GM12878 (cell line): Measurements from ENCODE around the gene ASAP2.

ENCODE experiments used
- BHLHE40 ChIP-seq, 2 experiments: fragments of 450-650 bp in 1 of 2; IDR thresholded peaks; 2 replicates each; pipeline ENCODE4 v1.6.1; 2011 to 2017; ENCODE audit warnings: low read depth in 2 of 2, borderline replicate concordance in 1 of 2, improper control_type of control experiment in 1 of 2, low read length in 1 of 2, mild to moderate bottlenecking in 1 of 2
- CHD2 ChIP-seq: IDR thresholded peaks from 2 replicates; pipeline ENCODE4 v1.6.1; 2011; ENCODE audit warnings: low read depth, low read length, improper control_type of control experiment, borderline replicate concordance
- CTCF ChIP-seq, 3 experiments: IDR thresholded peaks in 2 of 3; conservative IDR thresholded peaks in 1 of 3; 2 replicates each; pipeline ENCODE4 v1.5.1; 2011; ENCODE audit warnings: low read depth in 3 of 3, low read length in 3 of 3, mild to moderate bottlenecking in 3 of 3, control low read depth in 2 of 3, moderate library complexity in 2 of 3, inconsistent platforms in 1 of 3, mixed read lengths in 1 of 3; ENCODE audit not compliant: control insufficient read depth in 2 of 3, insufficient read depth in 1 of 3; ENCODE audit errors: extremely low read depth in 1 of 3
- EP300 ChIP-seq, 2 experiments: fragments of 150-350 bp in 1 of 2; IDR thresholded peaks; 2 replicates each; pipeline ENCODE4 v1.6.1; 2011 to 2012; ENCODE audit warnings: low read depth in 2 of 2, low read length in 2 of 2, borderline replicate concordance in 1 of 2, improper control_type of control experiment in 1 of 2, inconsistent platforms in 1 of 2; ENCODE audit not compliant: control insufficient read depth in 1 of 2
- GABPA ChIP-seq: IDR thresholded peaks from 2 replicates; pipeline ENCODE4 v1.6.1; 2014; ENCODE audit warnings: antibody characterized with exemption, low read depth, mild to moderate bottlenecking, inconsistent platforms
- LARP7 ChIP-seq: fragments of 450-650 bp; IDR thresholded peaks from 2 replicates; pipeline ENCODE4 v1.6.1; 2017; ENCODE audit warnings: mild to moderate bottlenecking
- NFYA ChIP-seq: IDR thresholded peaks from 2 replicates; pipeline ENCODE4 v1.6.1; 2011; ENCODE audit warnings: low read depth, mild to moderate bottlenecking, low read length, improper control_type of control experiment, borderline replicate concordance
- NKRF ChIP-seq: fragments of 450-650 bp; conservative IDR thresholded peaks from 2 replicates; pipeline ENCODE4 v1.6.1; 2017; ENCODE audit warnings: mild to moderate bottlenecking, moderate library complexity
- POLR2A ChIP-seq: IDR thresholded peaks from 2 replicates; pipeline ENCODE4 v1.6.1; 2011; ENCODE audit warnings: low read depth, mild to moderate bottlenecking, low read length
- SIN3A ChIP-seq: IDR thresholded peaks from 2 replicates; pipeline ENCODE4 v1.6.1; 2012; ENCODE audit warnings: low read depth, low read length, improper control_type of control experiment
- SRF ChIP-seq, 2 experiments: IDR thresholded peaks; 2 replicates each; pipeline ENCODE4 v1.6.1; 2011; ENCODE audit warnings: low read depth in 2 of 2, low read length in 2 of 2, mild to moderate bottlenecking in 1 of 2, moderate library complexity in 1 of 2
- USF2 ChIP-seq: IDR thresholded peaks from 2 replicates; pipeline ENCODE4 v1.6.1; 2011; ENCODE audit warnings: low read depth, low read length, improper control_type of control experiment, borderline replicate concordance

DNA sequence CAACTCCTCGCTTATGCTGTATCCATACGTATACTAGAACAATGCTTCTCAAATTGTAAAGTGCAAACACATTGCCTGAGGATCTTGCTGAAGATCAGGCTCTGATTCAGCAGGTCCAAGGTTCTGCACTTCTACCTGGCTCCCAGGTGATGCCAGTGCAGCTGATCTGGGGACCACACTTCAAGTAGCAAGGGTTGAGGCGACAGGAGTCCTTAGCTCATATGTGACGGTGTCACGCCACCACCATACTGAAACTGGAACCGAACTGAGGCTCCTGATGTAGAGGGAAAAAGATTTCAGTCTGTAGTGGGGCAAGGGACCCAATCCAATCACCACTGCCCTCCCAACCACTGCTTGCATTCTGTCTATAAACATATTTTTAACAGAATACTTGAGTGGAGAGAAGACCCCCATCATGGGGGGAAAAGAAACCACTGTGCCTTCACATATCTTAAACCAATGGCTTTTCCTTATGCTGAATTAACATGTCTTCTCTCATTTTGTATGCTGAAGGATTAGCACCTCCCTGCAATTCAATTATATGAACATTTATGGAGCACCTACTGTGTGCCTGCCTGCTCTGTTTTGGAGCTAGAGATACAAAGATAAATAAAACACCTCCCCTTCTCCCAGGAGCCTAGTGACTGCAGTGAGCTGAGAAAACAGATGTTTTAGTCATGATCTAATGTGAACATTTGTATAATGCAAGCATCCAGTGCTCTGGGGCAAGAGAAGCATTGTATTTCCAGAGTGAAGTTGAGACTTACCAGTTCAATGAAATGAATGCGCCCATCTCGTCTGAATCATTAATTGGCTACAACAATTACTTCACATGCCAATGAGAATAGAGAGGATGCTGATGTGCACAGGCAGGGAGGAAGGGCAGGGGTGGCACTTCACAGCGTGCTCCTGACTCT is 6.6 kb upstream of the ASAP2 start:
- TF ChIP-seq BHLHE40 (IDR thresholded peaks at IDR 0.05; ENCODE audit: borderline replicate concordance in 1 of 2, low read depth in 2 of 2, low read length in 1 of 2) (no peak), SRF (IDR thresholded peaks at IDR 0.05; ENCODE audit: low read depth in 2 of 2, low read length in 2 of 2) (no peak), CTCF (IDR thresholded peaks at IDR 0.05 in 2 of 3, conservative IDR thresholded peaks at IDR 0.05 in 1 of 3; ENCODE audit: control insufficient read depth in 2 of 3, extremely low read depth in 1 of 3, insufficient read depth in 1 of 3, low read depth in 3 of 3, low read length in 3 of 3) (no peak), CHD2 (no peak), LARP7 (no peak), POLR2A (no peak), GABPA (no peak), EP300 (IDR thresholded peaks at IDR 0.05; ENCODE audit: borderline replicate concordance in 1 of 2, control insufficient read depth in 1 of 2, low read depth in 2 of 2, low read length in 2 of 2) (no peak), SIN3A (no peak), NFYA (no peak), USF2 (no peak), NKRF (no peak)
